COLO668 (cell line): ENCODE results near the gene NCAPG2.

Source experiments
- DNase-seq: peaks from one replicate; lab custom pipeline; 2025; ENCODE audit not compliant: unreplicated experiment; lab: John Stamatoyannopoulos, UW

The NCAPG2 gene

GRCh38 chr7:158733775-158734494 is 29.3 kb upstream of the NCAPG2 start:
- no peak for DNase-seq

GRCh38 chr7:158733220-158733519 is 28.6 kb upstream of the NCAPG2 start:
- no peak for DNase-seq

GRCh38 chr7:158732494-158733219 is 28.1 kb upstream of the NCAPG2 start:
- no peak for DNase-seq

GRCh38 chr7:158731761-158732160 is 27.2 kb upstream of the NCAPG2 start:
- DNase-seq = no peak

- DNase-seq = no peak
Observed at GRCh38 chr7:158730383-158731346, 26.1 kb upstream of the NCAPG2 start.

GRCh38 chr7:158729646-158730382 is 25.2 kb upstream of the NCAPG2 start:
- DNase-seq = no peak

- no peak for DNase-seq
Observed at GRCh38 chr7:158728911-158729645, 24.5 kb upstream of the NCAPG2 start.

GRCh38 chr7:158727690-158728089 is 23.1 kb upstream of the NCAPG2 start:
- DNase-seq = no peak

- DNase-seq = no peak
Observed at GRCh38 chr7:158726277-158726807, 21.7 kb upstream of the NCAPG2 start.

- DNase-seq = no peak
Observed at GRCh38 chr7:158725506-158725800, 20.8 kb upstream of the NCAPG2 start.

GRCh38 chr7:158724658-158725505 is 20.3 kb upstream of the NCAPG2 start:
- DNase-seq = no peak

GRCh38 chr7:158723714-158724385 is 19.2 kb upstream of the NCAPG2 start:
- DNase-seq = no peak

GRCh38 chr7:158723266-158723665 is 18.7 kb upstream of the NCAPG2 start:
- no peak for DNase-seq

- no peak for DNase-seq
Observed at GRCh38 chr7:158722574-158723237, 18.1 kb upstream of the NCAPG2 start.

- no peak for DNase-seq
Observed at GRCh38 chr7:158720112-158720511, 15.5 kb upstream of the NCAPG2 start.

- no peak for DNase-seq
Observed at GRCh38 chr7:158716802-158717201, 12.2 kb upstream of the NCAPG2 start.

GRCh38 chr7:158710651-158711102 is 6.1 kb upstream of the NCAPG2 start:
- no peak for DNase-seq

GRCh38 chr7:158707610-158708009 is 3.0 kb upstream of the NCAPG2 start:
- DNase-seq = no peak
